VCaP (cell line): ENCODE results near the gene MPPED1.

ENCODE experiments used
- H3K27ac ChIP-seq: fragments of 450-650 bp; 2 replicates; pipeline ENCODE4 v1.5.1; 2017
- CTCF ChIP-seq: fragments of 450-650 bp; conservative IDR thresholded peaks from 2 replicates; pipeline ENCODE4 v1.5.1; 2017; ENCODE audit warnings: mild to moderate bottlenecking, moderate library complexity

MPPED1 gene

GRCh38 chr22:43543522-43544288, 131.9 kb downstream of the MPPED1 start:
- no peak for TF ChIP-seq CTCF
- H3K27ac ChIP-seq, result no peak overlapping the region

GRCh38 chr22:43544289-43544673, 132.5 kb downstream of the MPPED1 start:
- TF ChIP-seq CTCF, result no peak
- no peak overlapping the region for H3K27ac ChIP-seq

GRCh38 chr22:43546186-43546585, 134.4 kb downstream of the MPPED1 start:
- H3K27ac ChIP-seq, result no peak overlapping the region
- no peak for TF ChIP-seq CTCF

GRCh38 chr22:43550024-43550620, 138.3 kb downstream of the MPPED1 start:
- TF ChIP-seq CTCF, result no peak
- no peak overlapping the region for H3K27ac ChIP-seq

- no peak overlapping the region for H3K27ac ChIP-seq
- TF ChIP-seq CTCF, result no peak
Measured at GRCh38 chr22:43550672-43551071, 138.9 kb downstream of the MPPED1 start.

GRCh38 chr22:43553451-43554258, 141.8 kb downstream of the MPPED1 start:
- no peak for TF ChIP-seq CTCF
- H3K27ac ChIP-seq, result no peak overlapping the region

- H3K27ac ChIP-seq, result no peak overlapping the region
- TF ChIP-seq CTCF, result no peak
Measured at GRCh38 chr22:43554259-43554636, 142.4 kb downstream of the MPPED1 start.
